ENCODE measurements around the gene VAPB.
A peak's percentile ranks its signal among the peaks of the same experiment; 100 is the strongest.

The VAPB gene

GRCh38 chr20:58416057-58416456, 27.0 kb downstream of the VAPB start:
- TF ChIP-seq CTCF (IDR thresholded peaks at IDR 0.05; ENCODE audit: insufficient read depth, low read depth, low read length, missing control alignments): no peak
- no peak overlapping the region for H3K4me3 ChIP-seq (ENCODE audit: low read length)
- no peak for DNase-seq (ENCODE audit: low read depth)

- DNase-seq (ENCODE audit: low read depth): peak; percentile 78
Observed at GRCh38 chr20:58416835-58417234, 27.8 kb downstream of the VAPB start.

GRCh38 chr20:58417438-58417837, 28.4 kb downstream of the VAPB start:
- no peak overlapping the region for H3K4me3 ChIP-seq (ENCODE audit: low read length)
- TF ChIP-seq CTCF (IDR thresholded peaks at IDR 0.05; ENCODE audit: insufficient read depth, low read depth, low read length, missing control alignments): no peak
- no peak for DNase-seq (ENCODE audit: low read depth)

More at GRCh38 chr20:58416835-58417234, 27.8 kb downstream of the VAPB start:
- H3K4me3 ChIP-seq (ENCODE audit: low read length): no peak overlapping the region
- TF ChIP-seq CTCF (IDR thresholded peaks at IDR 0.05; ENCODE audit: insufficient read depth, low read depth, low read length, missing control alignments): no peak

- no peak for DNase-seq (ENCODE audit: low read depth)
- no peak overlapping the region for H3K4me3 ChIP-seq (ENCODE audit: low read length)
- TF ChIP-seq CTCF (IDR thresholded peaks at IDR 0.05; ENCODE audit: insufficient read depth, low read depth, low read length, missing control alignments): no peak
Observed at GRCh38 chr20:58418949-58419748, 30.1 kb downstream of the VAPB start.

- no peak for TF ChIP-seq CTCF (IDR thresholded peaks at IDR 0.05; ENCODE audit: insufficient read depth, low read depth, low read length, missing control alignments)
- peak; percentile 82 for DNase-seq (ENCODE audit: low read depth)
- no peak overlapping the region for H3K4me3 ChIP-seq (ENCODE audit: low read length)
Observed at GRCh38 chr20:58420798-58421496, 31.9 kb downstream of the VAPB start.

GRCh38 chr20:58421497-58421850, 32.4 kb downstream of the VAPB start:
- no peak overlapping the region for H3K4me3 ChIP-seq (ENCODE audit: low read length)
- no peak for DNase-seq (ENCODE audit: low read depth)
- no peak for TF ChIP-seq CTCF (IDR thresholded peaks at IDR 0.05; ENCODE audit: insufficient read depth, low read depth, low read length, missing control alignments)

Measured in epithelial cell of esophagus (primary cell).